Measurements from ENCODE around the gene TMBIM6.

GRCh38 chr12:49784756-49785409 lies 43.5 kb downstream of the TMBIM6 start:
- TF ChIP-seq POLR2A (IDR thresholded peaks at IDR 0.05; ENCODE audit: low read depth, low read length) (no peak), POLR2AphosphoS5 (IDR thresholded peaks at IDR 0.05; ENCODE audit: low read depth, low read length) (no peak)

Measured in GM12892 (cell line).